C4-2B (cell line): Measurements from ENCODE around the gene TMEM259.

ENCODE experiments used
- ZFX ChIP-seq: fragments of 450-650 bp; IDR thresholded peaks from 2 replicates; pipeline ENCODE4 v1.6.1; 2017
- TF ChIP-seq, protein P1 (sequence below): fragments of 450-650 bp; conservative IDR thresholded peaks from 2 replicates; pipeline ENCODE4 v1.5.1; 2017; ENCODE audit warnings: mild to moderate bottlenecking

DNA sequence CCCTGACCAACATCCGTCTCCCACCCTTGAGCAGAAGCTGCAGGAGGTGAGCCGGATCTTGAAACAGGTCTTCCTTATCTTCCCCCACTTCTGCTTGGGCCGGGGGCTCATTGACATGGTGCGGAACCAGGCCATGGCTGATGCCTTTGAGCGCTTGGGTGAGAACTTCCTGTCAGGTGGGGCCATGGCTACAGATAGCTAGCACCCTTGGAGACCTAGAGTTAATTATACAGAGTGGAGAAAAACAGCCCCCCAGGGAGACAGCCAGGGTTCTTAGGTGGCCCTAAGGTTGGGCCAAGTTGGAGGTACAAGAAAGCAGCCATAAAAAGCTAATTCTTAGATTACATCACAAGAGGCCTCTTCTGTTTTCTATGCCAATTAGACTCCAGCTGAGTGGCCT, 37.2 kb upstream of the TMEM259 start:
- TF ChIP-seq, protein P1, sequence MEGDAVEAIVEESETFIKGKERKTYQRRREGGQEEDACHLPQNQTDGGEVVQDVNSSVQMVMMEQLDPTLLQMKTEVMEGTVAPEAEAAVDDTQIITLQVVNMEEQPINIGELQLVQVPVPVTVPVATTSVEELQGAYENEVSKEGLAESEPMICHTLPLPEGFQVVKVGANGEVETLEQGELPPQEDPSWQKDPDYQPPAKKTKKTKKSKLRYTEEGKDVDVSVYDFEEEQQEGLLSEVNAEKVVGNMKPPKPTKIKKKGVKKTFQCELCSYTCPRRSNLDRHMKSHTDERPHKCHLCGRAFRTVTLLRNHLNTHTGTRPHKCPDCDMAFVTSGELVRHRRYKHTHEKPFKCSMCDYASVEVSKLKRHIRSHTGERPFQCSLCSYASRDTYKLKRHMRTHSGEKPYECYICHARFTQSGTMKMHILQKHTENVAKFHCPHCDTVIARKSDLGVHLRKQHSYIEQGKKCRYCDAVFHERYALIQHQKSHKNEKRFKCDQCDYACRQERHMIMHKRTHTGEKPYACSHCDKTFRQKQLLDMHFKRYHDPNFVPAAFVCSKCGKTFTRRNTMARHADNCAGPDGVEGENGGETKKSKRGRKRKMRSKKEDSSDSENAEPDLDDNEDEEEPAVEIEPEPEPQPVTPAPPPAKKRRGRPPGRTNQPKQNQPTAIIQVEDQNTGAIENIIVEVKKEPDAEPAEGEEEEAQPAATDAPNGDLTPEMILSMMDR = no peak
- TF ChIP-seq ZFX = no peak
